HG02678 (cell line): ENCODE measurements around the gene NDUFB3.
"Not testable (repeated sequence)": the region's sequence is repeated elsewhere in the genome, so short reads cannot be mapped to it uniquely, and the experiment has no call there.

Experiments used
- ATAC-seq: cut with Tn5 transposase; IDR thresholded peaks from one replicate; pipeline ENCODE4 v1.9.1; 2021; ENCODE audit warnings: mild to moderate bottlenecking, moderate library complexity; ENCODE audit not compliant: unreplicated experiment

The NDUFB3 gene

GRCh38 chr2:201071479-201072200 lies at the start of gene NDUFB3, which contains the start of gene HYCC2:
Gene NDUFB3 (plus strand): TSS chr2:201072001. CDS start chr2:201078883, 6,882 bp downstream.
Gene HYCC2 (minus strand): TSS chr2:201071671. CDS start chr2:201024009, 47,662 bp downstream.
- ATAC-seq: peak; percentile 98

DNA sequence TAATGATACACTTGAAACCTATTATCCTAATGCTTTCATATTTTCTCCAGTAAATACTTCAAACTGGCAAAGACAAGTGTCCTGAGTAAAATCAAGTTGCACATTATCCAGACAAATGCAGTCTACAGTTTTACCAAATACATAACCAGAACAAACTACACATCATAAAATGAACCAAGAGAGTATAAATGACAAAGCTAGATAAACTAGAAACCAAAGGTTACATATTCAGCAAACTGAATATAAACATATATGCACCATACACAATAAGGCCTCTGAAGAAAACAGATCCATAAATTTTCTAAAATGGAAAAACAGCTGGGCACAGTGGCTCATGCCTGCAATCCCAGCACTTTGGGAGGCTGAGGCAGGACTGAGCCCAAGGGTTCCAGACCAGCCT lies 47.3 kb upstream of the NDUFB3 start:
- ATAC-seq: no peak

DNA sequence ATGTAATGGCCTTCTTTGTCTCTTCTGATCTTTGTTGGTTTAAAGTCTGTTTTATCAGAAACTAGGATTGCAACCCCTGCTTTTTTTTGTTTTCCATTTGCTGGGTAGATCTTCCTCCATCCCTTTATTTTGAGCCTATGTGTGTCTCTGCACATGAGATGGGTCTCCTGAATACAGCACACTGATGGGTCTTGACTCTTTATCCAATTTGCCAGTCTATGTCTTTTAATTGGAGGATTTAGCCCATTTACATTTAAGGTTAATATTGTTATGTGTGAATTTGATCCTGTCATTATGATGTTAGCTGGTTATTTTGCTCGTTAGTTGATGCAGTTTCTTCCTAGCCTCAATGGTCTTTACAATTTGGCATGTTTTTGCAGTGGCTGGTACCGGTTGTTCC lies 37.4 kb upstream of the NDUFB3 start:
- ATAC-seq: not testable (repeated sequence)

- ATAC-seq: not testable (repeated sequence)
Observed at GRCh38 chr2:201038361-201038760, 33.4 kb upstream of the NDUFB3 start.

- ATAC-seq: no peak
Observed at GRCh38 chr2:201038855-201039254, 32.9 kb upstream of the NDUFB3 start.

DNA sequence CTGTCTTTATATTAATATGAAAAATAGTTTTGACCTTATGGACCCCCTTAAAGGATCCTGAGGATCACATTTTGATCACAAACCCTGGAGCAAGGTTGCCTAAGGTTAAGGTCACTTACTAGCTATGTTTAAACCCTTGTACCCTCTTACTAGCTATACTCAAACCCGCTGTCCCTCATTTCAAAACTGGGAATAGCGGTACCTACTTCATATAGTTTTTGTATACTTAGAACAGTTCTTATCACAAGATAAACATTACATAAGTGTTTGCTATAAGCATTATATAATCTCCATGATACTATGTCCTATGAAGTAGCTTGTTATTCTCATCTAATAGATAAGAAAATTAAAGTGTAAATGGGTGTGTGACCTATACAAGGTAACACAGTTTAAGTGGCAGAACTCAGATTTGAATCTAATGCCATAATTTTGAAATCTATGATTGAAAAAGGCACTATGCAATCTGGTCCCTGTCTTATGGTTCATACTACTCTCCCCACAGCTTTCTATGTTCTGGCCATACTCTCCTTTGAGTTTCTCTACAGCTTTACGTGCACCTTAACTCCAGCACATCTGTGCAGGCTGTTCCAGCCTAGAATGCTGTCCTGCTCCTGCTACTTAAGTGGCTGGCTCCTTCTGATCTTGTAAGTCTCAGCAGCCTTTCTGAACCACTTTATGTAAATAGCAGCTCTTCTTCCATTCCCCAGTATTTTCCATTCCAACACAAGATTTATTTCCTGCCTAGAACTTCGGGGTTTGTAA lies 30.8 kb upstream of the NDUFB3 start:
- ATAC-seq: no peak

DNA sequence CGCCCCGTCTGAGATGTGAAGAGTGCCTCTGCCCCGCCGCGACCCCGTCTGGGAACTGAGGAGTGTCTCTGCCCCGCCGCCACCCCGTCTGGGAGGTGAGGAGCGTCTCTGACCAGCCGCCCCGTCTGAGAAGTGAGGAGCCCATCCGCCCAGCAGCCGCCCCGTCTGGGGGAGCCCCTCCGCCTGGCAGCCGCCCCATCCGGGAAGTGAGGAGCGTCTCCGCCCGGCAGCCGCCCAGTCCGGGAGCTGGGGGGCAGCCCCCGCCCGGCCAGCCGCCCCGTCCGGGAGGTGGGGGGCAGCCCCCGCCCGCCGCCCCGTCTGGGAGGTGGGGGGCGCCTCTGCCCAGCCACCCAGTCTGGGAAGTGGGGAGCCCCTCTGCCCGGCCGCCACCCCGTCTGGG lies 29.4 kb upstream of the NDUFB3 start:
- ATAC-seq: not testable (repeated sequence)

DNA sequence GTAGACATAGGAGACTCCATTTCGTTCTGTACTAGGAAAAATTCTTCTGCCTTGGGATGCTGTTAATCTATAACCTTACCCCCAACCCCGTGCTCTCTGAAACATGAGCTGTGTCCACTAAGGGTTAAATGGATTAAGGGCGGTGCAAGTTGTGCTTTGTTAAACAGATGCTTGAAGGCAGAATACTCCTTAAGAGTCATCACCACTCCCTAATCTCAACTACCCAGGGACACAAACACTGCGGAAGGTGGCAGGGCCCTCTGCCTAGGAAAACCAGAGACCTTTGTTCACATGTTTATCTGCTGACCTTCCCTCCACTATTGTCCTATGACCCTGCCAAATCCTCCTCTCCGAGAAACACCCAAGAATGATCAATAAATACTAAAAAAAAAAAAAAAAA lies 28.8 kb upstream of the NDUFB3 start:
- not testable (repeated sequence) for ATAC-seq

GRCh38 chr2:201046881-201047280 lies 24.9 kb upstream of the NDUFB3 start:
- no peak for ATAC-seq

DNA sequence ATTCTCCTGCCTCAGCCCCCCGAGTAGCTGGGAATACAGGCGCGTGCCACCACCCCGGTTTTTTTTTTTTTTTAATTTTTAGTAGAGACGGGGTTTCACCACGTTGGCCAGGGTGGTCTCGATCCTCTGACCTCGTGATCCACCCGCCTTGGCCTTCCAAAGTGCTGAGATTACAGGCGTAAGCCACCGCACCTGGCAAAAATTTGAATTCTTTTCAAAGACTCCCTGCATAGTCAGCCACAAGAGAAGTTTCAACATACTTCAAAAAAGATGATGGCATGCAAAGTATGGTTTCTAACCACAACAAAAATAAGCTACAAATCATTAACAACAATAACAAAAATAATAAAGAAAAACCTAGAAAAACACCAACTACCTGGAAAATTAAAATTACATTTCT lies 22.3 kb upstream of the NDUFB3 start:
- ATAC-seq: no peak

DNA sequence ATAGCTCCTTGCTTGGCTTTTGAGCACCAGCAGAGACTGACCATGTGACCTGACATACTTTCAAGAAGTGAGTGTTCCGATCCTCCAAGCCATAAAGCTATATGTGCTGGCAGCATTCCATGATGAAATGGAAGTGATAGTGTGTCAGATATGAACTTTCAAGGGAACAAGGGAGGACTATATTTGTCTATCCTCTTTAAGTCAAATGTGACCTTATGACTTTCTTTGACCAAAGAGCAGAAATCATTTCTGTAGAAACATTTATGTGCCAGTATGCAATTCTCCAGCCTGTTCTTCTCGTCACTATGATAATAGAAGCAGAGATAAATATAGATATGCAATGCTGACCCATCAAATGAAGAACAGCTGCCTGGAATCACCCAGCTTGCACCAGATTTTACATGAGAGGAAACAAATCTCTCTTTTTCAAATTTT lies 14.7 kb upstream of the NDUFB3 start:
- no peak for ATAC-seq

DNA sequence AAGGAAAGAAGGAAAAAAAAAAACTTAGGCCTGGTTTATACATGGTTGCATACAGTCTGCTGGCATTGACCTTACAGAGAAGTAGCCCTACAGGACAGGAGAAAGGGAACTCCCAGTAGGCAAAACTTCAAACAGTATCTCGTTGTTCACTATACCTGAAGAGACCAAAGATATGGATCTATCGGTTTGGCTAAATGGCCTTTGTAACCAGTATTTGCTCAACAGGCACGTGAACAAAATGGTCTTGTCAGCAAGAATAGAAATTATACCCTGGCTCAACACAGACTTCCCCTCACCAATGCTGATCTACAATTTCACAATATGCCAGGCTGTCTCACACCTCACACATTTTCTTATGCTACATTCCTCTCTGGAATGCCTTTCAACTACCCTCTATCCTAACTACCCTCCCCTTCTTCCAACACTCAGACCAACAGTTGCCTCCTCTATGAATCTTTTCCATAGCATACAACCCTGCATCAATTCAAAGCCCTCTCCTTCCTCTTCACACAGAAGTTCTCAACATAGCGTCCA lies 14.0 kb upstream of the NDUFB3 start:
- ATAC-seq: no peak

GRCh38 chr2:201058914-201059313 lies 12.9 kb upstream of the NDUFB3 start:
- ATAC-seq: no peak

DNA sequence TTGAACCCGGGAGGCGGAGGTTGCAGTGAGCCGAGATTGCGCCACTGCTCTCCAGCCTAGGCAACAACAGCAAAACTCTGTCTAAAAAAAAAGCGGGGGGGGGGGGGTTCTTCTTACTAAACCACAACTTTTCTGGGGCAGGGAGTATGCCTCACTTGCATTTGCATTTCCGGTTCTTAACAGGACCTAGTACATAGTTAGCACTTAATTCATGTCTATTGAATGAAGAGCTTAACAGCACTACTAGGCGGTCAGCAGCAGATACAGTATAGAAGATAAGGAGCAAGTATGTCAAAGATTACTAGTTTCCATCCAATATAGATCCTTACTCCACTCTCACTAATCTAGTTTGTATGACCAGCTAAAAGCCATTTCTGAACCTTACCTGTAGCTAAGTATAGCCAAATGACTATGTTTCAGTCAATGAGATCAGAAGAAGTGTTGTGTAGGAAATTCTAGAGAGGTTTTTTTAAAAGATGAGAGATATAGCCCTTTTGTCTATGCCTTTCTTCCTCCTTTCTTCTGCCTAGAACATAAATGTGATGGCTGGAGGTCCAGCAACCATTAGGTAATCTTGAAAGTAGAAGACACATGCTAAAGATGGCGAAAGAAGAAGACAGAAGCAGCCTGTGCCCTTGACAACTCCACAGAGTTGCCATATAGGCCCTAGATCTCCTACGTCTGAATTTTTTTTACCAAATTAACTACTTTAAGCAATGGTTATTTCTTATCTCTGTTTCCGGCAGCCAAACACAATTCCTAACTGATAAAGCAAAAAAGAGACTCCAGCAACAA lies 11.6 kb upstream of the NDUFB3 start:
- ATAC-seq: no peak

DNA sequence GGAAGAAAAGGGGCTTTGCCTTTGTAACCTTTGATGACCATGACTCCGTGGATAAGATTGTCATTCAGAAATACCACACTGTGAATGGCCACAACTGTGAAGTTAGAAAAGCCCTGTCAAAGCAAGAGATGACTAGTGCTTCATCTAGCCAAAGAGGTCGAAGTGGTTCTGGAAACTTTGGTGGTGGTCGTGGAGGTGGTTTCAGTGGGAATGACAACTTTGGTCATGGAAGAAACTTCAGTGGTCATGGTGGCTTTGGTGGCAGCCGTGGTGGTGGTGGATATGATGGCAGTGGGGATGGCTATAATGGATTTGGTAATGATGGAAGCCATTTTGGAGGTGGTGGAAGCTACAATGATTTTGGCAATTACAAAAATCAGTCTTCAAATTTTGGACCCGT lies 8.3 kb upstream of the NDUFB3 start:
- ATAC-seq: not testable (repeated sequence)

GRCh38 chr2:201064797-201065329 lies 6.9 kb upstream of the NDUFB3 start:
- no peak for ATAC-seq

DNA sequence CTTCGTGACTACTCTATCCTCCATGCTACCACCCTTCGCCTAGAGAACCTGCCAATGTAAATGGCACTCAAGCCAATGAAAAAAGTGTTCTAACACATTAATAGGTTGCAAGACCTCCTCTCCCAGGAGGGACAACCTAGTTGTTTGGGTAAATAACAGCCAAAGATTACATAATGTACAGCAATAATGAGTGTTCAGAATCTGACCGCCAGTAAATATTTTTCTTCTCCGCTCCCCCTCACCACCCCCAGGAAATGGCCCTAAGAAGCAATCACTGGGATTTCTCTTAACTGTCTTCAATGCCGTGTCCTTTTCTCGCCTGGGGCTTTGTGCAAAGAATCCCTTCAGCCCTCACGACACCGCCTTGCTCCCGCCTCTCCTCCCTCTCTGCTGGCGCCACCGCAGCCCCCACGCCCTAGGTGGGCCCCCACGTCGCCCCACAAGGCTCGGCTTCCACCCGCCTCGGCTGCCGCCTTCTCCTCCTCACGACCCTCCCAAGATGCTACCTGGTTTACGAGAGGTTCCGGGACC lies 788 bp upstream of the NDUFB3 start:
- peak; percentile 26 for ATAC-seq

DNA sequence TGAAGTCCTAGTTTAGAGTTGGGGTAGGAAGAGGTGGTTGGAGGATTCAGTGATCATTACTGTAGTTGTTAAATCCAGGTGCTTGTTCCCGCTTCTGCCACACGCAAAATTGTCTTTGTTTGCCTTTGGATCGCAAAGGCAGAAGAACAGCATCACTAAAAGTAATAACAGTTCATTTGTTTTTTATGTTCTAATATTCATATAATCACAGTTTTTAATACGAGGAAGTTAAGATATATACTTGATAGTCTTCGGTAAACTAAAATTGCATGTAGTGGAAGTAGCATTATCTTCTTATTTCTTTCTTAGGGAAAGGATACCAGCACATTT lies 365 bp downstream of the NDUFB3 start:
- no peak for ATAC-seq

- ATAC-seq: no peak
Observed at GRCh38 chr2:201073071-201073470, 1.3 kb downstream of the NDUFB3 start.

DNA sequence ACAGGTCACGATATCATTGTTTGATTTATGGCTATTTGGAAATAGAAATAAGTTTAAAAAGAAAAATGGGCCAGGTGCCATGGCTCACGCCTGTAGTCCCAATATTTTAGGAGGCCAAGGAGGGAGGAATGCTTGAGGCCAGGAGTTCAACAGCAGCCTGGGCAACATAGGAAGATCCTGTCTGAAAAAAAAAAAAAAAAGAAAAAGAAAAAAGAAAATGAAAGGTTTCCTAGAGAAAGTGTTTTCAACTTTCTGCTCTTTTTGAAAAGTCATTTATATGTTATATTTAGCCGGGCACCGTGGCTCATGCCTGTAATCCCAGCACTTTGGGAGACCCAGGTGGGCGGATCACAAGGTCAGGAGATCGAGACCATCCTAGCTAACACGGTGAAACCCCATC lies 3.2 kb downstream of the NDUFB3 start:
- ATAC-seq: no peak

GRCh38 chr2:201084863-201085262 lies 13.1 kb downstream of the NDUFB3 start:
- no peak for ATAC-seq
